ENCODE measurements around the gene PRG3. TPM values are rescaled to one million over a fixed set of nuclear protein-coding genes. Genes with fewer than 3 reads are reported as not detected.

Gene PRG3
- total and polyA plus RNA-seq, 2 of the 4 experiments (the other 2 are of a cell fraction), result not detected

DNA sequence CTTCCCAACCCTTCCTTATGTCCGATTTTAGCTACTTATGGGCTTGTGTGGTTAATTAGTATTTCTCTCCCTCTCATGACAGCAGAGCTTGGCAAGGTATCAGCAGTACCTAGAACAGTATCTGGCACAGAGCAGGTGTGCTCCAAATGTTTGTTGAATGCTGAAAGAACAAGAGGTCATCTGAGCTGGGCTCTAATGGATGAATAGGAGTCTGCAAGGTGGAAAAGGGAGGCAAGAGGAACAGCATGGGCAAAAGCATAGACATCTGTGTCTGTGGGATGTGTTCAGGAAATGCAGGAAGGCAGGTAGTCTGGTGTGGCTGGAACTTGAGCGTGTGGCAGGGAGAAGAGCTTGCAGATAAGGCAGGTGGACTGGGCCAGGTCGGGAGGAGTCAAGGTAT is 19.0 kb downstream of the PRG3 start:
- TF ChIP-seq SMC3 (IDR thresholded peaks at IDR 0.05; ENCODE audit: low read depth, low read length) (no peak), MAZ (IDR thresholded peaks at IDR 0.05; ENCODE audit: borderline replicate concordance, low read depth, low read length) (no peak), RAD21 (IDR thresholded peaks at IDR 0.05; ENCODE audit: low read length) (no peak), MXI1 (IDR thresholded peaks at IDR 0.05; ENCODE audit: borderline replicate concordance, low read depth, low read length) (no peak), NFE2L2 (IDR thresholded peaks at IDR 0.05; ENCODE audit: low read depth, low read length) (no peak), FOS (IDR thresholded peaks at IDR 0.05; ENCODE audit: low read depth, low read length) (no peak), CHD1 (IDR thresholded peaks at IDR 0.05; ENCODE audit: low read depth, low read length) (no peak), USF2 (IDR thresholded peaks at IDR 0.05; ENCODE audit: low read depth, low read length) (no peak), MAFK (IDR thresholded peaks at IDR 0.05; ENCODE audit: low read depth, low read length) (no peak), CTCF (conservative IDR thresholded peaks at IDR 0.05; ENCODE audit: low read depth, low read length) (no peak), RCOR1 (IDR thresholded peaks at IDR 0.05; ENCODE audit: insufficient replicate concordance, low read length) (no peak), POLR2A (IDR thresholded peaks at IDR 0.05; ENCODE audit: low read depth, low read length) (no peak), CEBPB (IDR thresholded peaks at IDR 0.05; ENCODE audit: low read depth, low read length) (no peak), RFX5 (IDR thresholded peaks at IDR 0.05; ENCODE audit: low read depth, low read length) (no peak)
- POLR2A ChIA-PET (ENCODE audit: unreplicated experiment), result no interaction called here

More for the DNA sequence above, 19.0 kb downstream of the PRG3 start:
- no peak overlapping the region for H3K18ac ChIP-seq (ENCODE audit: low read depth, low read length)
- in situ Hi-C loops (cut with MboI; ENCODE audit: low sequenced_read_pairs) (loop anchor here (25.0 kb wide), 1 partner anchor 525 kb away; no protein-coding TSS in a partner anchor), intact Hi-C loops (cut with micrococcal nuclease) (no loop called here), dilution Hi-C loops (cut with HindIII; ENCODE audit: low sequenced_read_pairs, unreplicated experiment) (no loop called here)
- CTCF ChIA-PET, result no interaction called here
- DNase-seq (no peak), ATAC-seq (ENCODE audit: low read depth) (no peak)
- H3K4me1 ChIP-seq (ENCODE audit: control insufficient read depth, insufficient read depth, low read length), result no peaks in the 10 kb centered on the region
- BruUV-seq (replicated peaks), result no TSS peak
- no peak overlapping the region for H3K4ac ChIP-seq (ENCODE audit: low read depth, low read length)
- no peak overlapping the region for H2AK9ac ChIP-seq (replicated peaks; ENCODE audit: low read depth, low read length, poor library complexity)
- H3K36me3 ChIP-seq (ENCODE audit: control insufficient read depth, insufficient read depth, low read length), result no peaks in the 10 kb centered on the region
- H3K4me2 ChIP-seq (ENCODE audit: low read depth, low read length), result no peak overlapping the region
- no peak overlapping the region for H4K8ac ChIP-seq (ENCODE audit: low read depth in 2 of 2, low read length in 2 of 2)
- H3K27me3 ChIP-seq (ENCODE audit: control insufficient read depth, insufficient read depth, low read length), result peaks cover 49% of the 10 kb centered on the region
- no peak overlapping the region for H2AFZ ChIP-seq (replicated peaks; ENCODE audit: low read length, poor library complexity)
- H3K79me1 ChIP-seq (ENCODE audit: low read depth in 1 of 2, low read length in 2 of 2), result no peaks in the 10 kb centered on the region
- no peaks in the 10 kb centered on the region for H4K20me1 ChIP-seq (ENCODE audit: insufficient read depth, low read length)
- H2AK5ac ChIP-seq (ENCODE audit: low read depth, low read length), result no peak overlapping the region
- H3K4me3 ChIP-seq (ENCODE audit: insufficient read depth, low read depth, low read length), result no peak overlapping the region
- no peak overlapping the region for H3K56ac ChIP-seq (ENCODE audit: extremely low read depth, insufficient read depth, low read length)
- H3K14ac ChIP-seq (replicated peaks; ENCODE audit: low read depth, low read length), result no peak overlapping the region
- H3K9ac ChIP-seq (ENCODE audit: low read depth, low read length), result no peak overlapping the region
- no peak overlapping the region for H4K91ac ChIP-seq (ENCODE audit: insufficient read depth, low read depth, low read length)
- no peak overlapping the region for H3K27ac ChIP-seq (ENCODE audit: insufficient read depth, low read length)
- no peak overlapping the region for H2BK5ac ChIP-seq (ENCODE audit: low read depth, low read length, poor library complexity, severe bottlenecking)
- no peak overlapping the region for H2BK120ac ChIP-seq (ENCODE audit: low read depth, low read length)
- no CpG with 5 or more reads among the region's 3 CpGs for WGBS, 2 experiments (ENCODE audit: extremely low coverage in 2 of 2, insufficient read length in 1 of 2)
- H3K9me3 ChIP-seq (ENCODE audit: control insufficient read depth, insufficient read depth, low read length), result peaks cover 3% of the 10 kb centered on the region; the same call in 1 of the 2 replicates
- no peak overlapping the region for H3K23ac ChIP-seq (ENCODE audit: low read depth, low read length)
- H2BK15ac ChIP-seq (ENCODE audit: low read depth, low read length), result no peak overlapping the region
- no peak overlapping the region for H2BK20ac ChIP-seq (ENCODE audit: low read depth, low read length)
- H3K9me1 ChIP-seq (ENCODE audit: insufficient read depth, low read length), result no peaks in the 10 kb centered on the region
- H4K5ac ChIP-seq (ENCODE audit: low read depth, low read length), result no peak overlapping the region

Measured in IMR-90 (cell line).